Measurements from ENCODE around the gene ZNF605.
A peak's percentile ranks its signal among the peaks of the same experiment; 100 is the strongest.
"Not testable (repeated sequence)": the region's sequence is repeated elsewhere in the genome, so short reads cannot be mapped to it uniquely, and the experiment has no call there.

The ZNF605 gene

GRCh38 chr12:132956011-132956788 lies at the start of gene ZNF605:
ZNF605 (minus strand) TSS chr12:132956306; CDS start chr12:132945635, 10,671 bp downstream.
- Mint-ChIP-seq H3K9me3 (no peaks in the 10 kb centered on the region), H3K27ac (ENCODE audit: low read depth) (peak within 1 kb of the TSS; percentile 92), H3K4me3 (peak within 1 kb of the TSS; percentile 86), H3K4me1 (peaks cover 35% of the 10 kb centered on the region), H3K27me3 (no peaks in the 10 kb centered on the region), H3K36me3 (ENCODE audit: insufficient read depth) (peaks cover 16% of the 10 kb centered on the region)
- DNase-seq (ENCODE audit: low spot score in 2 of 2), result peak; percentile 76 to 77
- ATAC-seq (replicated peaks; ENCODE audit: extremely low read depth, poor library complexity, severe bottlenecking), result peak; percentile 92

DNA sequence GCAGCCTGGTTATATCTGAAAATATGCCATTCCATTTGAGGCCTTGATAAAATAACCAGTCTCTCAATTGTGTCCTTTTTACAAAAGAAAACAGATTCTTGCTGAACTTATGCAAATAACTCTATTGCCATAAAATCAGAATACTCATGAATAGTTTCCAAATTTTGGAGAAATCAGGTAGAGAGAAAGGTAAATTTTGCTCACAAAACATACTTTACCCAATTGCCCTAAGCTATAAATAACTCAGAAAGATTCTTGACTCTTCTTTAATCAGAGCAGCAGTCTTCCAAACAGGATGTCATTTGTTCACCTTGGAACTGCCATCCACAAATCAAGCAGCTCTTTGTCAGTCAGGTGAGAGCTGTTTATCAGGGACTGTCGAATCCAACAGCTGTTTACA lies 42.6 kb upstream of the ZNF605 start:
- Mint-ChIP-seq H3K36me3 (ENCODE audit: insufficient read depth) (peaks cover 20% of the 10 kb centered on the region), H3K27ac (ENCODE audit: low read depth) (no peak overlapping the region)
- no peak for ATAC-seq (replicated peaks; ENCODE audit: extremely low read depth, poor library complexity, severe bottlenecking)

DNA sequence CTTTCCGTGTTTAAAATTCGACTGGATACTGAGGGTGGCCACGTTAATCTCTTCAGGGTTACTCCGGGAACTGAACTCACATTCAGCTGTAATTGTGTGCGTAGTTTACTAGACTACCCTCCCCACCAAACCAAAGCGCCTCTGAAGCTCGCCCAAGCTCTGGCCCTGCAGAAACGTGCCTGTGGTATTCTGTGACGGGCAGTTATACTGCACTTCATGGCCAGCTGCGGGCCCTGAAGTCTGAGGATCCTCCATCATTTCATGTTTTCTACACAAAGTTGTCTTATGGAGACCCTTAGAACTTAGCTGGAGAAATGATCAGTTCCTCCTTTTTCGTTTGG lies 30.7 kb upstream of the ZNF605 start:
- no peak for DNase-seq (ENCODE audit: low spot score in 2 of 2)
- Mint-ChIP-seq H3K27ac (ENCODE audit: low read depth) (peak overlapping the region; percentile 91), H3K27me3 (peaks cover 9% of the 10 kb centered on the region), H3K4me3 (peak overlapping the region; percentile 89), H3K9me3 (peaks cover 5% of the 10 kb centered on the region), H3K36me3 (ENCODE audit: insufficient read depth) (peaks cover 11% of the 10 kb centered on the region), H3K4me1 (peaks cover 47% of the 10 kb centered on the region)
- peak; percentile 1 for ATAC-seq (replicated peaks; ENCODE audit: extremely low read depth, poor library complexity, severe bottlenecking)

More for the DNA sequence above, 42.6 kb upstream of the ZNF605 start:
- Mint-ChIP-seq H3K9me3 (peaks cover 31% of the 10 kb centered on the region), H3K4me3 (no peak overlapping the region), H3K27me3 (no peaks in the 10 kb centered on the region), H3K4me1 (peaks cover 19% of the 10 kb centered on the region)
- DNase-seq (ENCODE audit: low spot score in 2 of 2), result no peak

DNA sequence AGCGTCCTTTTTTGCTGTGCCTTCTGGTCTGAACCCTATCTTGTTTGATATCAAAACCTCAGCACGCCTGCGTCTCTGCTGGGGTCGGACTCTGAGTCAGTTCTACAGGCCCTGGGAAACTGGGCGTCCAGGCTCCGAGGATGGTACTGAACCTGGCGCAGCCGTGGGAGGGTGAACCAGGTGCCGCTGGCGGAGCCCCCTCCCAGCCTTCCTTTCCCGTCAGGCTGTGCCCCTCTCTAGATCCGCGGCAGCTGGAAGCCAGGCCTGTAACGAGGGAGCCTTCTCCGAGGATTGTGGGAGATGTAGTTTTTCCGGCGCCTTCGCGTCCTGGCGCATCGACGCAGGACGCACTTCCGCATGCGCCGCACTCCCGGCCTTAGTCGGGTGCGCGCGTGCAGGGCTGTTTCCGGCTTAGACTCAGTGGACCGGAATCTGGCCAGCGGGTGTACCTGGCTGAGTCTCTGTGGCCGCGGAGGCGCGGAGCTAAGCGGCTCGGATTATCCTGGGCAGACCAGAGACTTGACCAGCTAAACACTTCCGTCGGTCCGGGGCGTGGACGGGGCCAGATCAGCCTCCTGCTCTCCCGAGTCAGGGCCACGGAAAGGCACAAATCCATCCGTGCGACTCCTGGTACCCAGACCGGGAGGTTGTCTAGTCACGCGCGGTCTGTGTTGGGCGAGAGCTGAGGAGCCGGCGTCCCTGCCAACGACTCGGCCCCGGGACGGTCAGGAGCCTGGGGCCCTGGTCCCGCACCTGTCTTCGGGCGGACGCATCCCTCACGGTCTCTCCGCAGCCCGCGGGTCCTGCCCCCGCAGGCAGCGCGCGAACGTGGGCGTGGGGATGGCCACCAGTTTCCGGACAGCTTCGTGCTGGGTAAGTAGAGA lies 30.1 kb upstream of the ZNF605 start, which contains the start of gene ZNF26:
ZNF26 (plus strand) TSS at position 367 of the 884 bp plus-strand sequence; CDS start at position 841, 474 bp downstream.
- ATAC-seq (replicated peaks; ENCODE audit: extremely low read depth, poor library complexity, severe bottlenecking) (peak; percentile 98), DNase-seq (ENCODE audit: low spot score in 2 of 2) (peak; percentile 69 to 75)
- Mint-ChIP-seq H3K4me3 (peak within 1 kb of the TSS; percentile 89), H3K9me3 (peaks cover 5% of the 10 kb centered on the region), H3K36me3 (ENCODE audit: insufficient read depth) (peaks cover 11% of the 10 kb centered on the region), H3K27ac (ENCODE audit: low read depth) (peak within 1 kb of the TSS; percentile 91), H3K4me1 (peaks cover 47% of the 10 kb centered on the region), H3K27me3 (peaks cover 9% of the 10 kb centered on the region)

- not testable (repeated sequence) for DNase-seq (ENCODE audit: low spot score in 2 of 2); ATAC-seq (replicated peaks; ENCODE audit: extremely low read depth, poor library complexity, severe bottlenecking); H3K36me3 Mint-ChIP-seq (ENCODE audit: insufficient read depth); H3K4me3 Mint-ChIP-seq; H3K27ac Mint-ChIP-seq (ENCODE audit: low read depth); H3K4me1 Mint-ChIP-seq
- H3K27me3 Mint-ChIP-seq, result peaks cover 52% of the 10 kb centered on the region
- peaks cover 19% of the 10 kb centered on the region for H3K9me3 Mint-ChIP-seq
These were observed 20.8 kb upstream of the ZNF605 start for GRCh38 chr12:132976870-132977269.

GRCh38 chr12:132972374-132972773 lies 16.3 kb upstream of the ZNF605 start:
- no peaks in the 10 kb centered on the region for H3K4me1 Mint-ChIP-seq
- peaks cover 6% of the 10 kb centered on the region for H3K9me3 Mint-ChIP-seq
- H3K27ac Mint-ChIP-seq (ENCODE audit: low read depth), result no peak overlapping the region
- H3K36me3 Mint-ChIP-seq (ENCODE audit: insufficient read depth), result peaks cover 2% of the 10 kb centered on the region
- DNase-seq (ENCODE audit: low spot score in 2 of 2) (no peak), ATAC-seq (replicated peaks; ENCODE audit: extremely low read depth, poor library complexity, severe bottlenecking) (no peak)
- no peak overlapping the region for H3K4me3 Mint-ChIP-seq
- H3K27me3 Mint-ChIP-seq, result peaks cover 33% of the 10 kb centered on the region

- peaks cover 3% of the 10 kb centered on the region for H3K27me3 Mint-ChIP-seq
- H3K9me3 Mint-ChIP-seq, result peaks cover 5% of the 10 kb centered on the region
- no peaks in the 10 kb centered on the region for H3K4me1 Mint-ChIP-seq
- H3K4me3 Mint-ChIP-seq, result no peak overlapping the region
- DNase-seq (ENCODE audit: low spot score in 2 of 2), result no peak
- H3K36me3 Mint-ChIP-seq (ENCODE audit: insufficient read depth), result peaks cover 2% of the 10 kb centered on the region
- H3K27ac Mint-ChIP-seq (ENCODE audit: low read depth), result no peak overlapping the region
- no peak for ATAC-seq (replicated peaks; ENCODE audit: extremely low read depth, poor library complexity, severe bottlenecking)
These were observed 11.6 kb upstream of the ZNF605 start for GRCh38 chr12:132967736-132968135.

DNA sequence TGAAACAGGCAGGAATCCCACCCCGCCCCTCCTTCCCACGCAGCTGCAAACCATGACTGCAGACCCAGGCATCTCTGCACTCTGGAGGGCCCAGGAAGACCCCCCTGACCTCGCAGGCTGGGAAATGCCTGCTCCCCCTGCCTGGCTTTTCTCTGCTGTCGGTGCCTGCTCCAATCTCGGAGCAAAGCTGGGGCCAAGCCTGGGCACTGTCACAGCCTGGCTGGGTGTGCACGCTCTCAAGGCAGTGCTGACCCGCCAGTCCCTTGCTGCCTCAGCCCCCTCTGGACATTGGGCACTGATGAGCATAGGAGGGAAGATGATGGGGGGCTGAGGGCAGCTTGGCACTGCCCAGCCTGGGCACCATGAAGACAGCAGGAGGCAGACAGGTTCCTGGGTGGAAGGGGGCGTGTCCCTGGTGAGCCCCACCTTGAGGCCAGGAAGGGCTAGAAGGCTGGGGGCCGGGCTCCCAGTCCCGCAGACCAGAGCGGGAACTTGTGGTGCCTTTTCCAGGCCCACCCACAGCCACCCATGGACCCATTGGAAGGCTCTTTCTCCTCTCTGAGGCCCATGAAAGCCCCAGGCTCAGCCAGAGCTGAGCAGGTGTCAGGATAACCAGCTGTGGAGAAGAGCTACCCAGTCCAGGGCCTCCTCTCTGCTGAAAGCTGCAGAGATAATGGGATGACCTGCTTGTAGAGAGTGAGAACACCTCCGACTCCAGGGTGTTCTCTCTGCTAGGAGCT lies 10.7 kb upstream of the ZNF605 start:
- Mint-ChIP-seq H3K27ac (ENCODE audit: low read depth) (no peak overlapping the region), H3K36me3 (ENCODE audit: insufficient read depth) (peaks cover 2% of the 10 kb centered on the region), H3K27me3 (no peaks in the 10 kb centered on the region), H3K4me3 (no peak overlapping the region), H3K4me1 (no peaks in the 10 kb centered on the region), H3K9me3 (no peaks in the 10 kb centered on the region)
- DNase-seq (ENCODE audit: low spot score in 2 of 2) (no peak), ATAC-seq (replicated peaks; ENCODE audit: extremely low read depth, poor library complexity, severe bottlenecking) (no peak)

DNA sequence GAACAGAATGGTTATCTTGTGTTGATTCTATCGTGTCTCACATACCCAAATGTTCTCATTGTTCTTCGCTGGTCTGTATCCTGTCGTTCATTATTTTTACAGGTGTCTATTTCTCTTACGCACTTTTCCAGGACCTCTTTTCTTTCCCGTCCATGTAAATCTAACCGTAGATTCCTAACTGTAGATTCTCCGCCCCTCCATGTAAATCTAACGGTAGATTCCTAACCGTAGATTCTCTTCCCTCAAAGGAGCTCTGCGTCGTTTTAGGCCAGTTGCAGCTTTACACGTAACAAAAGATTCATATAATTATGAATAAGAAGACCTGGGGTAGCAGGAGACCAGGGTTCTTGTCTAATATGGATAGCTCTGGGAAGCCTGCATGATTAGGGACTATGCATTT lies 9.7 kb upstream of the ZNF605 start:
- no peak overlapping the region for H3K4me3 Mint-ChIP-seq
- ATAC-seq (replicated peaks; ENCODE audit: extremely low read depth, poor library complexity, severe bottlenecking) (no peak), DNase-seq (ENCODE audit: low spot score in 2 of 2) (no peak)
- H3K36me3 Mint-ChIP-seq (ENCODE audit: insufficient read depth), result peaks cover 3% of the 10 kb centered on the region
- H3K9me3 Mint-ChIP-seq, result no peaks in the 10 kb centered on the region
- H3K4me1 Mint-ChIP-seq, result no peaks in the 10 kb centered on the region
- no peak overlapping the region for H3K27ac Mint-ChIP-seq (ENCODE audit: low read depth)
- no peaks in the 10 kb centered on the region for H3K27me3 Mint-ChIP-seq

- not testable (repeated sequence) for ATAC-seq (replicated peaks; ENCODE audit: extremely low read depth, poor library complexity, severe bottlenecking); DNase-seq (ENCODE audit: low spot score in 2 of 2); H3K27me3 Mint-ChIP-seq; H3K27ac Mint-ChIP-seq (ENCODE audit: low read depth); H3K4me1 Mint-ChIP-seq; H3K36me3 Mint-ChIP-seq (ENCODE audit: insufficient read depth); H3K9me3 Mint-ChIP-seq; H3K4me3 Mint-ChIP-seq
These were observed 7.8 kb upstream of the ZNF605 start for GRCh38 chr12:132963947-132964346.

DNA sequence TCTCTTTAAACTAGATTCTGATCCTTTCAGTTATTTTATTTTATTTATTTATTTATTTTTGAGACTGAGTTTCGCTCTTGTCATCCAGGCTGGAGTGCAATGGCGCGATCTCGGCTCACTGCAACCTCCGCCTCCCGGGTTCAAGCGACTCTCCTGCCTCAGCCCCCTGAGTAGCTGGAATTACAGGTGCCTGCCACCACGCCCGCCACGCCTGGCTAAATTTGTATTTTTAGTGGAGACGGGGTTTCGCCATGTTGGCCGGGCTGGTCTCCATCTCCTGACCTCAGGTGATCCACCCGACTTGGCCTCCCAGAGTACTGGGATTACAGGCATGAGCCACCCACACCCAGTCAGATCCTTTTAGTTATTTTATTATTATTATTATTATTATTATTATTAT lies 5.7 kb upstream of the ZNF605 start:
- H3K9me3 Mint-ChIP-seq; ATAC-seq (replicated peaks; ENCODE audit: extremely low read depth, poor library complexity, severe bottlenecking); H3K27me3 Mint-ChIP-seq; H3K4me1 Mint-ChIP-seq; DNase-seq (ENCODE audit: low spot score in 2 of 2); H3K36me3 Mint-ChIP-seq (ENCODE audit: insufficient read depth); H3K27ac Mint-ChIP-seq (ENCODE audit: low read depth); H3K4me3 Mint-ChIP-seq: not testable (repeated sequence)

Data from central memory CD8-positive, alpha-beta T cell (primary cell).